Duodenal mucosa (tissue), 2 donors: ENCODE measurements around the gene GLI2.

Source experiments
- H3K27ac ChIP-seq: one replicate; pipeline ENCODE4 v1.7.0; 2013; ENCODE audit warnings: low read depth, low read length
- H3K27me3 ChIP-seq, 2 donors: one replicate each; pipeline ENCODE4 v1.7.0; 2013; ENCODE audit warnings: low read length in 2 of 2, control low read depth in 1 of 2; ENCODE audit not compliant: insufficient read depth in 2 of 2, control insufficient read depth in 1 of 2
- H3K36me3 ChIP-seq, 2 donors: one replicate each; pipeline ENCODE4 v1.7.0; 2013; ENCODE audit warnings: low read length in 2 of 2, control low read depth in 1 of 2; ENCODE audit not compliant: insufficient read depth in 2 of 2, control insufficient read depth in 1 of 2
- H3K4me1 ChIP-seq, 2 donors: one replicate each; pipeline ENCODE4 v1.7.0; 2013; ENCODE audit warnings: low read length in 2 of 2, control low read depth in 1 of 2; ENCODE audit not compliant: insufficient read depth in 2 of 2, control insufficient read depth in 1 of 2
- H3K4me3 ChIP-seq, 2 donors: one replicate each; pipeline ENCODE4 v1.7.0; 2013; ENCODE audit warnings: low read length in 2 of 2, low read depth in 1 of 2
- H3K9ac ChIP-seq, 2 donors: one replicate each; pipeline ENCODE4 v1.7.0; 2013; ENCODE audit warnings: low read length in 2 of 2, low read depth in 1 of 2
- H3K9me3 ChIP-seq, 2 donors: one replicate each; pipeline ENCODE4 v1.7.0; 2013; ENCODE audit warnings: low read length in 2 of 2, control low read depth in 1 of 2; ENCODE audit not compliant: control insufficient read depth in 1 of 2

Gene GLI2

DNA sequence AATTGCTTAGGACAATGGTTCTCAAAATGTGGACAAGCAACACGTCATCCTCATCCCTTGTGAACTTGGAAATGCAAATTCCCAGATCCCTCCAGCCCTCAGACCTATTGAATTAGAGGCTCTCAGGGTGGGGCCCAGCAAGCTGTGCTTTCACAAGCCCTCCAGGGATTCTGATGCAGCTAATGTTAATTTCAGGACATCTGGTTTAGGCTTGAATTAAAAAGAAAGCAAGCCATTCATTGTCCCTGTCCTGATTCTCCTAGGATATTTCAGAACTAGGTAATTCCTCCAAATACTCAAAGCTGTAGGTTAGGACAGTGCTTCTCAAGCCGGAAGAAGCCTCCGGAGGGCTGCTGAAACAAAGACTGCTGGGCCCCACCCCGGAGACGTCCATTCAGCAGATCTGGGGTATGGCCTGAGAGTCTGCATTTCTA lies 26.0 kb upstream of the GLI2 start:
- Histone ChIP-seq H3K36me3 (no peaks in the 10 kb centered on the region), H3K9ac (no peak overlapping the region), H3K9me3 (no peaks in the 10 kb centered on the region), H3K4me3 (no peak overlapping the region), H3K4me1 (no peaks in the 10 kb centered on the region), H3K27me3 (no peaks in the 10 kb centered on the region), H3K27ac (no peak overlapping the region)

DNA sequence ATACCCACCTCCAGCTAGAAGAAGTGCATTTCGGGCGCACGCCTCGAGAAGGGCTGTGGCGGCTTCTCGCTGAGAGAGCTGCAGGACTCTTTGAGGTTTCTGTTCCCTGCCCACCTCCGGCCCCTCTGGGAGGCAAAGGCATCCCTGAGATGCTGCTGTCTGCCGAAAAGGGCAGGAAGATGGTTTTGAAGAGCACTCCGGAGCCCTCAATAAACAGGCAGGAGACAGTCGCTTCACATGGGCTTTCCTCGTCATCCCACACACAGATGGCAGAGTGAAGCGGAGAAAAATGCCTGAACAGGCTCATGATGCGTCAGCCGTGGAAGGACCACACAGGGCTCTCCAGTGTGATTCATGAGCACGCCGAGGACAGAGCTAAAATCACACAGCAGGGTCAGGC lies 25.4 kb upstream of the GLI2 start:
- H3K27ac ChIP-seq, result no peak overlapping the region
- H3K4me3 ChIP-seq, result no peak overlapping the region
- no peaks in the 10 kb centered on the region for H3K27me3 ChIP-seq
- no peaks in the 10 kb centered on the region for H3K36me3 ChIP-seq
- no peak overlapping the region for H3K9ac ChIP-seq
- no peaks in the 10 kb centered on the region for H3K9me3 ChIP-seq
- no peaks in the 10 kb centered on the region for H3K4me1 ChIP-seq

GRCh38 chr2:120711694-120712093 lies 24.0 kb upstream of the GLI2 start:
- H3K4me1 ChIP-seq, result no peaks in the 10 kb centered on the region
- no peaks in the 10 kb centered on the region for H3K36me3 ChIP-seq
- no peak overlapping the region for H3K27ac ChIP-seq
- H3K9ac ChIP-seq, result no peak overlapping the region
- no peak overlapping the region for H3K4me3 ChIP-seq
- no peaks in the 10 kb centered on the region for H3K9me3 ChIP-seq
- H3K27me3 ChIP-seq, result no peaks in the 10 kb centered on the region

DNA sequence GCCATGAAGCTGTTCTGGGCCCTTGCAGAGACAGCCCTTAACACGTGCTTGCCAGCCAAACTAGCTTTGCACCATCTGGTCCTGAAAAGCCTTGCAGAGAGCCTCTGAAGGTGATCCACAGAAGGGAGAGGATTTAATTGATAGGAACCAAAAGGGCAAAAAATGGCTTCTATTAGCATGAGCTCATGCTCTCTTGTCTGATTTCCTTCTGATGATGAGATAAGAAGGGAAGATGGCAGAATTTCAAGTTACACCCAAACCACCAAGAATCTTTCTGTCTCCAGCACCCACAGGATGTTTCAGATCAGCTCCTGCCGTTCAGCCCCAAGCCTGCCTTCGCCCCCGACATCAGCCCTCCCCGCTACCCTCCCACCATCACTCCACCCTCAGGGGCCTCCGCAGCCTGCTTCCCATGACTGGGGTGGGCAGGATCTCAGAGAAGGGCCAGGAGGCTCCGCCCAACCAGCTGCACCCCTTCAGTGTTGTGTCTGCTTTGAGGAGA lies 23.4 kb upstream of the GLI2 start:
- Histone ChIP-seq H3K4me3 (no peak overlapping the region), H3K36me3 (no peaks in the 10 kb centered on the region), H3K27ac (no peak overlapping the region), H3K27me3 (no peaks in the 10 kb centered on the region), H3K9me3 (no peaks in the 10 kb centered on the region), H3K4me1 (no peaks in the 10 kb centered on the region), H3K9ac (no peak overlapping the region)

- Histone ChIP-seq H3K36me3 (no peaks in the 10 kb centered on the region), H3K9ac (no peak overlapping the region)
Observed at GRCh38 chr2:120715353-120715752, 20.3 kb upstream of the GLI2 start.

GRCh38 chr2:120715941-120716340 lies 19.7 kb upstream of the GLI2 start:
- no peaks in the 10 kb centered on the region for H3K27me3 ChIP-seq
- no peaks in the 10 kb centered on the region for H3K4me1 ChIP-seq
- no peak overlapping the region for H3K27ac ChIP-seq
- H3K36me3 ChIP-seq, result no peaks in the 10 kb centered on the region
- H3K9me3 ChIP-seq, result no peaks in the 10 kb centered on the region
- H3K4me3 ChIP-seq, result no peak overlapping the region
- no peak overlapping the region for H3K9ac ChIP-seq

More at GRCh38 chr2:120715353-120715752, 20.3 kb upstream of the GLI2 start:
- Histone ChIP-seq H3K27me3 (no peaks in the 10 kb centered on the region), H3K27ac (no peak overlapping the region), H3K4me3 (no peak overlapping the region), H3K9me3 (no peaks in the 10 kb centered on the region), H3K4me1 (no peaks in the 10 kb centered on the region)

- Histone ChIP-seq H3K4me1 (no peaks in the 10 kb centered on the region), H3K27me3 (no peaks in the 10 kb centered on the region), H3K9me3 (no peaks in the 10 kb centered on the region), H3K27ac (no peak overlapping the region), H3K36me3 (no peaks in the 10 kb centered on the region), H3K9ac (no peak overlapping the region), H3K4me3 (no peak overlapping the region)
Observed at GRCh38 chr2:120716641-120717585, 18.8 kb upstream of the GLI2 start.

DNA sequence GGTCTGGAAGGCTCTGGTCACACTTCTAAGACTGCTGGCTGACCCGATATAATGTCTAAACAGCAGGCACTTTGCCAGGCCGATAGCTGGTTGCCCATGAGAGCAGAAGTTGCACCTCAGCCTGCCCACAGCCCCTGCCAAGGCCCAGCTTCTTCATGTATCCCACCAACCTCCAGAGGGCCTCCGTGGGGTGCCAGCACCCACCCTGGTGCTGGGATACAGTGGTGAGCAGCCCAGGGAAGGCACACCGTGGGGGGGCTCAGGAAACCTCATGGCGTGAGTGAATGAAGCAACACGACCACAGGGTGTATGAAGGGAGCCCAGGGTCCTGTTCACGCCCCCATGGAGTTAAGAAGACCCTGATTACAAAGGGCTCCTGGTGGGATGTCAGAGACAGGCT lies 16.2 kb upstream of the GLI2 start:
- Histone ChIP-seq H3K27me3 (no peaks in the 10 kb centered on the region), H3K4me3 (no peak overlapping the region), H3K9me3 (no peaks in the 10 kb centered on the region), H3K36me3 (no peaks in the 10 kb centered on the region), H3K9ac (no peak overlapping the region), H3K27ac (no peak overlapping the region), H3K4me1 (no peaks in the 10 kb centered on the region)

GRCh38 chr2:120720231-120720630 lies 15.4 kb upstream of the GLI2 start:
- Histone ChIP-seq H3K4me1 (no peaks in the 10 kb centered on the region), H3K36me3 (no peaks in the 10 kb centered on the region), H3K4me3 (no peak overlapping the region), H3K9me3 (no peaks in the 10 kb centered on the region), H3K27me3 (no peaks in the 10 kb centered on the region), H3K27ac (no peak overlapping the region), H3K9ac (no peak overlapping the region)

DNA sequence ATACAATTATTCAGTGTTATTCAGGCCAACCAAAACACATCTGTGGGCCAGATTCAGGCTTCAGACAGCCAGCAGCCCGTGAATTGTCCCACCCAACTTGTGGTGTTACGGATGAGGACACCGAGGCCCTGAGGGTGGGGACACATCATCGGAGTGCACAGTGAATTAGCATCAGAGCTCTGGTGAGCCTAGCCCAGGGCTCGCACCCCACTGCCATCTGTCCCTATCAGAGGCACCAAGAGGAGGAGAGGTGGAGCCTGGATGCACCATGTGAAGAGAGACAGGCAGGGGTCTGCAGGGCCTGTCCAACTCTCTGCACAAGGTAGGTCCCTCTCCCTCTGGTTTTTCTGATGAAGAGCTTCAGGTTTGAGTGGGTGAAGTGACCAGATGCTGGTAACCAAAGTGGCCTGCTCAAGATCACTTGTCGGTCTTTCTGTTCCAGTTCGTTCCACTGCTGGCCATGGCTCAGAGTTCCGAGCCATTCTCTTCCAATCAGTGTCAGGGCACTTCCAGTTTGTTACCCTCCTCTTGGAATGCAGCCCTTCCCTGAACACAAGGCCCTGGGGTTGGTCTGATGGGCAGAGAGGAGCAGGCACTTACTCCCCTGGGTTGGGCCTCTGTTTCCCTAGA lies 14.8 kb upstream of the GLI2 start:
- H3K4me1 ChIP-seq, result no peaks in the 10 kb centered on the region

More for the DNA sequence above, 14.8 kb upstream of the GLI2 start:
- Histone ChIP-seq H3K9ac (no peak overlapping the region), H3K27ac (no peak overlapping the region), H3K36me3 (no peaks in the 10 kb centered on the region), H3K27me3 (no peaks in the 10 kb centered on the region), H3K4me3 (no peak overlapping the region), H3K9me3 (no peaks in the 10 kb centered on the region)
